HUES48 (cell line): ENCODE results near the gene STRAP.
A peak's percentile ranks its signal among the peaks of the same experiment; 100 is the strongest.
"Not testable (repeated sequence)": the region's sequence is repeated elsewhere in the genome, so short reads cannot be mapped to it uniquely, and the experiment has no call there.

Experiments used
- H3K27ac ChIP-seq: one replicate; pipeline ENCODE4 v1.7.0; 2013; ENCODE audit warnings: low read depth, low read length, inconsistent platforms
- H3K27me3 ChIP-seq: 2 replicates; pipeline ENCODE4 v1.6.1; 2013; ENCODE audit warnings: mild to moderate bottlenecking, low read length; ENCODE audit not compliant: control insufficient read depth, insufficient read depth
- H3K36me3 ChIP-seq: 2 replicates; pipeline ENCODE4 v1.6.1; 2013; ENCODE audit warnings: low read length; ENCODE audit not compliant: control insufficient read depth, insufficient read depth
- H3K4me1 ChIP-seq: 2 replicates; pipeline ENCODE4 v1.6.1; 2013; ENCODE audit warnings: mild to moderate bottlenecking, low read length; ENCODE audit not compliant: control insufficient read depth, insufficient read depth
- H3K4me3 ChIP-seq: 2 replicates; pipeline ENCODE4 v1.5.1; 2013; ENCODE audit warnings: mild to moderate bottlenecking, low read depth, low read length
- H3K9ac ChIP-seq: 2 replicates; pipeline ENCODE4 v1.6.1; 2013; ENCODE audit warnings: mild to moderate bottlenecking, low read depth, low read length, moderate library complexity
- H3K9me3 ChIP-seq: 2 replicates; pipeline ENCODE4 v1.6.1; 2013; ENCODE audit warnings: low read length; ENCODE audit not compliant: control insufficient read depth, insufficient read depth

STRAP gene

GRCh38 chr12:15928870-15929571 lies 46.8 kb downstream of the STRAP start:
- Histone ChIP-seq H3K27me3 (no peaks in the 10 kb centered on the region), H3K9ac (no peak overlapping the region), H3K36me3 (no peaks in the 10 kb centered on the region), H3K27ac (peak overlapping the region; percentile 52), H3K4me3 (no peak overlapping the region), H3K4me1 (peaks cover 27% of the 10 kb centered on the region), H3K9me3 (no peaks in the 10 kb centered on the region)

GRCh38 chr12:15931590-15932053 lies 49.4 kb downstream of the STRAP start:
- H3K4me1 ChIP-seq = peaks cover 24% of the 10 kb centered on the region
- H3K9me3 ChIP-seq = no peaks in the 10 kb centered on the region
- H3K36me3 ChIP-seq = no peaks in the 10 kb centered on the region
- no peak overlapping the region for H3K9ac ChIP-seq
- H3K27me3 ChIP-seq = no peaks in the 10 kb centered on the region
- H3K27ac ChIP-seq = no peak overlapping the region
- no peak overlapping the region for H3K4me3 ChIP-seq

GRCh38 chr12:15932327-15932726 lies 50.1 kb downstream of the STRAP start:
- Histone ChIP-seq H3K36me3 (no peaks in the 10 kb centered on the region), H3K4me1 (peaks cover 24% of the 10 kb centered on the region), H3K9me3 (no peaks in the 10 kb centered on the region), H3K27ac (no peak overlapping the region), H3K9ac (no peak overlapping the region), H3K27me3 (no peaks in the 10 kb centered on the region), H3K4me3 (no peak overlapping the region)

- H3K9ac ChIP-seq = no peak overlapping the region
- H3K27ac ChIP-seq = no peak overlapping the region
- no peaks in the 10 kb centered on the region for H3K36me3 ChIP-seq
- no peak overlapping the region for H3K4me3 ChIP-seq
- H3K4me1 ChIP-seq = peaks cover 24% of the 10 kb centered on the region
- no peaks in the 10 kb centered on the region for H3K27me3 ChIP-seq
- H3K9me3 ChIP-seq = no peaks in the 10 kb centered on the region
Observed at GRCh38 chr12:15932971-15933370, 50.8 kb downstream of the STRAP start.

- Histone ChIP-seq H3K9ac (no peak overlapping the region), H3K4me3 (no peak overlapping the region), H3K27ac (no peak overlapping the region), H3K36me3 (no peaks in the 10 kb centered on the region), H3K4me1 (peaks cover 19% of the 10 kb centered on the region), H3K27me3 (no peaks in the 10 kb centered on the region), H3K9me3 (no peaks in the 10 kb centered on the region)
Observed at GRCh38 chr12:15933751-15934150, 51.6 kb downstream of the STRAP start.

GRCh38 chr12:15936751-15937150 lies 54.6 kb downstream of the STRAP start:
- H3K36me3 ChIP-seq = no peaks in the 10 kb centered on the region
- H3K9ac ChIP-seq = no peak overlapping the region
- no peaks in the 10 kb centered on the region for H3K27me3 ChIP-seq
- no peak overlapping the region for H3K4me3 ChIP-seq
- no peak overlapping the region for H3K27ac ChIP-seq
- no peaks in the 10 kb centered on the region for H3K4me1 ChIP-seq
- H3K9me3 ChIP-seq = no peaks in the 10 kb centered on the region

- Histone ChIP-seq H3K9me3 (no peaks in the 10 kb centered on the region), H3K4me1 (peaks cover 8% of the 10 kb centered on the region), H3K9ac (no peak overlapping the region), H3K4me3 (no peak overlapping the region), H3K36me3 (no peaks in the 10 kb centered on the region), H3K27ac (no peak overlapping the region), H3K27me3 (no peaks in the 10 kb centered on the region)
Observed at GRCh38 chr12:15937902-15938301, 55.7 kb downstream of the STRAP start.

- no peak overlapping the region for H3K4me3 ChIP-seq
- no peak overlapping the region for H3K27ac ChIP-seq
- no peaks in the 10 kb centered on the region for H3K27me3 ChIP-seq
- peaks cover 13% of the 10 kb centered on the region for H3K4me1 ChIP-seq
- no peak overlapping the region for H3K9ac ChIP-seq
- no peaks in the 10 kb centered on the region for H3K36me3 ChIP-seq
- H3K9me3 ChIP-seq = no peaks in the 10 kb centered on the region
Observed at GRCh38 chr12:15939111-15939510, 56.9 kb downstream of the STRAP start.

GRCh38 chr12:15942475-15942874 lies 60.3 kb downstream of the STRAP start:
- no peaks in the 10 kb centered on the region for H3K36me3 ChIP-seq
- H3K4me3 ChIP-seq = no peak overlapping the region
- peaks cover 13% of the 10 kb centered on the region for H3K4me1 ChIP-seq
- H3K9me3 ChIP-seq = no peaks in the 10 kb centered on the region; the same call in 1 of the 2 replicates
- H3K27ac ChIP-seq = no peak overlapping the region
- no peaks in the 10 kb centered on the region for H3K27me3 ChIP-seq
- no peak overlapping the region for H3K9ac ChIP-seq

GRCh38 chr12:15943519-15943918 lies 61.3 kb downstream of the STRAP start:
- H3K27ac ChIP-seq, H3K9me3 ChIP-seq, H3K4me3 ChIP-seq, H3K36me3 ChIP-seq, H3K27me3 ChIP-seq, H3K9ac ChIP-seq: not testable (repeated sequence)
- H3K4me1 ChIP-seq = peaks cover 13% of the 10 kb centered on the region

GRCh38 chr12:15948461-15948860 lies 66.3 kb downstream of the STRAP start:
- H3K27ac ChIP-seq, H3K4me3 ChIP-seq, H3K9ac ChIP-seq, H3K27me3 ChIP-seq, H3K9me3 ChIP-seq, H3K4me1 ChIP-seq, H3K36me3 ChIP-seq: not testable (repeated sequence)
